HG02970 (cell line): ENCODE results near the gene RBKS.

Source experiments
- ATAC-seq: cut with Tn5 transposase; IDR thresholded peaks from one replicate; pipeline ENCODE4 v1.9.1; 2021; ENCODE audit warnings: mild to moderate bottlenecking, moderate library complexity, moderate number of reproducible peaks; ENCODE audit not compliant: unreplicated experiment, low FRiP score

RBKS gene

DNA sequence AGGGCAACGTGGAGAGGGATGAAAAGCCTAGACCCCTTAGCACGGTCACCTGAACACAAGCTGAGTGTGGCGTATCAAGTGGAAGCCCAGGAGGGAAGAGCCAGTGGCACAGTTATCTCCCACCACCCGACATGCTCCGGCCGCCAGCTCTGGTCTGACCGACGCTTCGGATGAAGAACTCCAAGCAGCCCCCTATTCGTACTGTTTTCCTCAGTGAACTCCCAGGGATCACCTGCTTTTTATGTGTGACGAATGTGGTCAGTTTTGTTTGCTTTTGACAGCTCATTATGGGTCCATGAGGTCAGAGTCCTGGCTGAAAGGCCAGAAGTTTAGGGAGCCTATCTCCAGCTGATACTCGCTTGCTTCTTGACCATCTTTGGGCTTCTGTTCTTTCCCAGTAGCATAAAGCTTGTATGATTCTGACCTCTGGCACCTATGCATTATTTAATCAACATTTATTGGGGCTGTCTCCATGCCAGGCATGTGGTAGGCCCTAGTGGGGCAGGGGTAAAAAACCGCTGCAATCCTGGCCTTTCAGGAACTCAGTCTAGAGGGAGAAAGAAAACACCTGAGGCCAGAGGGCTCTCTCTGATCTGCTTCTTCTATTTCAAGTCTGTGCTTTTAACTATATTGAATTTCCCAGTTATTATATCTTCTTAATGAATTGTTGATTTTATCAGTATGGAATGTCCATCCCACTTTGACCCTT is 151.7 kb downstream of the RBKS start:
- no peak for ATAC-seq

DNA sequence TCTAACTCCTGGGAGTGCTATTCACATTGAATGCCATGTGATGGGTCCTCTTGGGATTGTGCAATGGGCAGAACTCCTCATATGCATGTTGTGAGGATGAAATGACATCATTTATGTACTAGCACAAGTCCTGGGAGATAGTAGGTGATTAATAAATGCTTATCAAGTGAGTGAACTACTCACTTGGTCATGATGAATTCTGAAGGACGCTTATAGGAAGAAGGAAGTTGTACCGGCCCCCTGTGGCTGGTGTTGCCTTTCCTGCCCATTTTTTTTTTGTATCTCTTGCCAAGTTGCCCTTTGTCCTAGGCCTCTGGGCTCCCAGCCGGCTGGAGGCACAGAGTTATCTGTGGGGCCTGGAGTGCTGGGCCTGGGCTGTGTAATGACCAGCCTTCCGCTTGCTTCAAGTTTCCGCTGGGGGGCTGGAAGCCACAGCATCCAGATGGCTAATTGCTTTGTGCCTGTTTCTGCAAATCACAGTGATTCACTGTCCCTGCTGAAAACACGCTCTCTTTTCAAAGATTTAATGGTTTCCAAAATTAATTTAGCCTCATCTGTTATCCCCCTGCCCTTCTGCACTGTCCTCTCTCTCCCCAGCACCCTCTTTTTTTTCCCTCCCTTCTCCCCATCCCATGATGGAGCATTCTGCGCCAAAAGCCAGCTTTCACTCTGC is 152.4 kb downstream of the RBKS start:
- no peak for ATAC-seq

DNA sequence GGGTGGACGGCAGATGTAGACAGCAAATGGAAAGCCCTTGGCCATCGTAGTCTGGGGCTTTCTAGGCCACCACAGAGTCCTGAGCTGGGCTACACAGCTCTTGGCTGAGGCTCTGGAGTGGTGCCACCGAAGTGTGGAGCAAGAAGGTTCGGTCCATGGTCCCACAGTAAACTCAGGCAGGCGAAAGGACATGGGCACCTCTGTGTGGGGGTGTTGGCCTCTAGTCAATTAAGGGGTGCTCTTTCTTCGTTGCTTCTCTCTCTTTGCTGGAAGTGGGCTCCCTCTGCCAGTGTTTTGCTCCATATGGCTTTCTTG is 153.3 kb downstream of the RBKS start:
- ATAC-seq = no peak

DNA sequence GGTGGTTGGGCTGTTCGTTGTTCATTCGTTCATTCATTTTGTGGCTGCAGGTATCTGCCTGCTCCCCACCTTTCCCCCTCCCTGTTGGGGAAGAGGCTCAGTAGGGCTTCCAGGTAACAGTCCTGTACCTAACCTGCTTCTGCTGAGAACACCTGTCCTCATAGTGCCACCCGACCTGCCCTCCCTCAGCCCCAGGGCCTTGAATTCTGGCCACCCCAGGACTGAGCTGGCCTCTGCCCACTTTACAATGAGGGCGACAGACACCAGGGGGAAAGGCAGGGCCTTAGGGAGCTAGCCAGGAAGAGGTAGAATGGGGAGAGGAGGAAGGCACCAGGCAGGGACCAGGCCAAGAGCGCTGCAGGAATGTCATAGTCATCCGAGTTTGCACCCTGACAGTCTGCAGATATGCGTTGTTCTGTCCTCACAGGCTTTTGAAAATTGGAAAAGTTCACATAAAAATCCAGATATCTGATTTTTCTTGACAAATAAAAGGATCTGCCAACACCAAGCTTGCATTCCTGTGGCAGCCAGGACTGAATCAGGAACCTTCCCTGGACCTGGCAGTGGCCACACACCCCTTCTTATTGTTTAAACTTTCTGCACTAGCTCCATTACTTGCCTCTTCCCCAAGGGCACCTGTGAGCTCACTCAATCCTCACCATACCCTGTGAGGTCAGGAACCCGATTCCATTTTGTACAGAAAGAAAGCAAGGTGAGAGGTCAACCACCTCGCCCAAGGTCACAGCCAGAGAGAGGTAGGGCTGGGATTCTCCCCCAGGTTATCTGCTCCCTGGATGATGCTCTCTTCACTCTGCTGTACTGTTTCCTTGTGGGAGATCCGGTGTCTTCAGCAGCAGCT is 153.9 kb downstream of the RBKS start:
- ATAC-seq = no peak

DNA sequence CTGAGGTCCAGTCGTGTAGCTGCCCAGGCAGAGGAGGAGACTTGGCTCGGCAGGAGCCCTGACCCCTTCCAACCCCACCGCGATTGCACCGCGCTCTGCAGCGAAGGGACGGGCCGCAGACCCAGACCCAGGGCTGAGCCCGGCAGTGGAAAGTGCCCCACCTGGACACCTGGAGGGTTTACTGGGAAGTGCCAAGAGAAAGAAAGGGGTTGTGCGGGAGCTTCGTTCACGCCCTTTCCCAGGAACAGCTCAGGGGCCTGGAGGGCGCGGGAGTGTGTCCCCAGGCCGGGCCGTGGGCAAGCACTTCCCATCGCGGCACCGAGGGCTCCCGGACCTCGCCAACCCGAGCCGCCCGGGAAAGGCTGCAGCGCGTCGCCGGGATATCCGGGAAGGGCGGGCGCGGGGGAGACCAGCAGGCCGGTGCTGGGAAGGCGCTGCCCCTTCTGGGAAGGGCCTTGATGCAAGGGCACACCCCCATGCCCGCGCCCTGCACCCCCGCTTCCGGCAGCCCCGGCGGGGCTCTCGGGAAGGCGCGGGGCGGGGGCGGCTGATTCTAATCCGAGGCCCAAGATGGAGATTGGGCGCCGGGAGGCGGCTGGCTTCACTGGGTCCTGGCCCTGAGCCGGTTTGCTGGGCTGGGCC is 154.8 kb downstream of the RBKS start:
- no peak for ATAC-seq

DNA sequence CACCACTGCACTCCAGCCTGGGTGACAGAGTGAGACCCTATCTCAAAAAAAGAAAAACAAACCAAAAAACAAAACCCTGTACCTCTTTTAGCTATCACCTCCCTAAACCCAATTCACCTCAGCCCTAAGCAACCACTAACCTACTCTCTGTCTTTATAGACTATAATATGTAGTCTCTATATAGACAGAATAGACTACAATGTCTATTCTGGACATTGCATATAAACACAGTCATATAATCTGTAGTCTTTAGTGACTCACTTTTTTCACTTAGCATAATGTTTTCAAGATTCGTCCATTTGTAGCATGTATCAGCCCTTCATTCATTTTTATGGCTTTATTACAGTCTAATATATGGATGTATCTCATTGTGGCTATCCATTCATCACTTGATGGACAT is 155.9 kb downstream of the RBKS start:
- ATAC-seq = no peak
